Measurements from ENCODE around the gene RPS26.

Gene RPS26

GRCh38 chr12:56007564-56008559 is 33.9 kb upstream of the RPS26 start:
- Histone ChIP-seq H3K36me3 (replicated peaks; ENCODE audit: insufficient read depth, low read length) (no peaks in the 10 kb centered on the region), H3K79me2 (ENCODE audit: low read length) (no peaks in the 10 kb centered on the region), H3K4me1 (ENCODE audit: low read length) (peaks cover 5% of the 10 kb centered on the region; the same call in 1 of the 2 replicates), H3K9me2 (replicated peaks; ENCODE audit: insufficient read depth, low read length) (no peaks in the 10 kb centered on the region), H3K9me3 (replicated peaks; ENCODE audit: insufficient read depth, low read length) (no peaks in the 10 kb centered on the region), H3K4me2 (ENCODE audit: low read depth, low read length) (peak overlapping the region; percentile 77), H3F3A (ENCODE audit: insufficient read depth, low read length) (no peaks in the 10 kb centered on the region), H3K27ac (ENCODE audit: low read length) (no peak overlapping the region), H3K4me3 (ENCODE audit: low read length) (peak overlapping the region; percentile 68), H2AFZ (ENCODE audit: low read length) (peak overlapping the region; percentile 96), H3K27me3 (replicated peaks; ENCODE audit: insufficient read depth, low read length) (no peaks in the 10 kb centered on the region), H4K20me1 (ENCODE audit: insufficient read depth, low read length) (no peaks in the 10 kb centered on the region), H3K9ac (ENCODE audit: low read length) (peak overlapping the region; percentile 49)
- TF ChIP-seq EZH2 (optimal IDR thresholded peaks at IDR 0.05; ENCODE audit: low read depth, low read length) (no peak), EZH2phosphoT487 (IDR thresholded peaks at IDR 0.05; ENCODE audit: low read length) (no peak), CTCF (IDR thresholded peaks at IDR 0.05; ENCODE audit: low read length) (no peak)
- DNase-seq = peak; percentile 53

GRCh38 chr12:56010111-56010570 is 31.6 kb upstream of the RPS26 start:
- Histone ChIP-seq H3K4me2 (ENCODE audit: low read depth, low read length) (no peak overlapping the region), H3K27ac (ENCODE audit: low read length) (no peak overlapping the region), H2AFZ (ENCODE audit: low read length) (no peak overlapping the region), H3K4me3 (ENCODE audit: low read length) (no peak overlapping the region), H3K4me1 (ENCODE audit: low read length) (peaks cover 5% of the 10 kb centered on the region; the same call in 1 of the 2 replicates), H3K79me2 (ENCODE audit: low read length) (no peaks in the 10 kb centered on the region), H4K20me1 (ENCODE audit: insufficient read depth, low read length) (no peaks in the 10 kb centered on the region), H3K9ac (ENCODE audit: low read length) (no peak overlapping the region), H3K36me3 (replicated peaks; ENCODE audit: insufficient read depth, low read length) (no peaks in the 10 kb centered on the region), H3K9me3 (replicated peaks; ENCODE audit: insufficient read depth, low read length) (no peaks in the 10 kb centered on the region), H3K9me2 (replicated peaks; ENCODE audit: insufficient read depth, low read length) (no peaks in the 10 kb centered on the region), H3K27me3 (replicated peaks; ENCODE audit: insufficient read depth, low read length) (no peaks in the 10 kb centered on the region), H3F3A (ENCODE audit: insufficient read depth, low read length) (no peaks in the 10 kb centered on the region)
- DNase-seq = no peak
- TF ChIP-seq EZH2 (optimal IDR thresholded peaks at IDR 0.05; ENCODE audit: low read depth, low read length) = no peak
- no peak for TF ChIP-seq EZH2phosphoT487 (IDR thresholded peaks at IDR 0.05; ENCODE audit: low read length)
- TF ChIP-seq CTCF (IDR thresholded peaks at IDR 0.05; ENCODE audit: low read length) = no peak

GRCh38 chr12:56011509-56012090 is 30.1 kb upstream of the RPS26 start:
- no peaks in the 10 kb centered on the region for H3K27me3 ChIP-seq (replicated peaks; ENCODE audit: insufficient read depth, low read length)
- no peaks in the 10 kb centered on the region for H3K36me3 ChIP-seq (replicated peaks; ENCODE audit: insufficient read depth, low read length)
- no peak for TF ChIP-seq CTCF (IDR thresholded peaks at IDR 0.05; ENCODE audit: low read length)
- TF ChIP-seq EZH2phosphoT487 (IDR thresholded peaks at IDR 0.05; ENCODE audit: low read length) = no peak
- TF ChIP-seq EZH2 (optimal IDR thresholded peaks at IDR 0.05; ENCODE audit: low read depth, low read length) = no peak
- H3K79me2 ChIP-seq (ENCODE audit: low read length) = no peaks in the 10 kb centered on the region
- no peak overlapping the region for H3K4me3 ChIP-seq (ENCODE audit: low read length)
- no peak overlapping the region for H3K27ac ChIP-seq (ENCODE audit: low read length)
- no peak overlapping the region for H3K4me2 ChIP-seq (ENCODE audit: low read depth, low read length)
- no peaks in the 10 kb centered on the region for H4K20me1 ChIP-seq (ENCODE audit: insufficient read depth, low read length)
- no peaks in the 10 kb centered on the region for H3F3A ChIP-seq (ENCODE audit: insufficient read depth, low read length)
- no peaks in the 10 kb centered on the region for H3K9me3 ChIP-seq (replicated peaks; ENCODE audit: insufficient read depth, low read length)
- peaks cover 5% of the 10 kb centered on the region; the same call in 1 of the 2 replicates for H3K4me1 ChIP-seq (ENCODE audit: low read length)
- DNase-seq = no peak
- H2AFZ ChIP-seq (ENCODE audit: low read length) = no peak overlapping the region
- no peaks in the 10 kb centered on the region for H3K9me2 ChIP-seq (replicated peaks; ENCODE audit: insufficient read depth, low read length)
- no peak overlapping the region for H3K9ac ChIP-seq (ENCODE audit: low read length)

Data from MM.1S (cell line).